GM19025 (cell line): ENCODE data around the gene RPS6KL1.

ENCODE experiments used
- ATAC-seq: cut with Tn5 transposase; IDR thresholded peaks from one replicate; pipeline ENCODE4 v1.9.1; 2021; ENCODE audit warnings: mild to moderate bottlenecking, low read depth, moderate library complexity; ENCODE audit not compliant: unreplicated experiment

RPS6KL1 gene

GRCh38 chr14:74893614-74894091 is 29.4 kb downstream of the RPS6KL1 start:
- no peak for ATAC-seq

GRCh38 chr14:74892745-74893144 is 30.3 kb downstream of the RPS6KL1 start:
- no peak for ATAC-seq

- no peak for ATAC-seq
Observed at GRCh38 chr14:74891870-74892269, 31.2 kb downstream of the RPS6KL1 start.

- ATAC-seq, result no peak
Observed at GRCh38 chr14:74890262-74890661, 32.8 kb downstream of the RPS6KL1 start.

GRCh38 chr14:74888164-74889158 is 34.6 kb downstream of the RPS6KL1 start:
- ATAC-seq, result no peak

GRCh38 chr14:74886001-74886400 is 37.1 kb downstream of the RPS6KL1 start:
- ATAC-seq, result no peak

GRCh38 chr14:74882103-74882920 is 40.7 kb downstream of the RPS6KL1 start:
- ATAC-seq, result peak; percentile 35

- ATAC-seq, result peak; percentile 93
Observed at GRCh38 chr14:74881431-74882102, 41.5 kb downstream of the RPS6KL1 start, which contains the start of gene DLST. Gene DLST (plus strand): TSS chr14:74881916. CDS start chr14:74881954, 38 bp downstream.

- ATAC-seq, result no peak
Observed at GRCh38 chr14:74879427-74880182, 43.5 kb downstream of the RPS6KL1 start.

- no peak for ATAC-seq
Observed at GRCh38 chr14:74875941-74876913, 46.8 kb downstream of the RPS6KL1 start, which contains the start of gene PROX2. Gene PROX2 (minus strand): TSS chr14:74876145. CDS start chr14:74863834, 12,311 bp downstream.

- ATAC-seq, result no peak
Observed at GRCh38 chr14:74875204-74875603, 47.9 kb downstream of the RPS6KL1 start.

GRCh38 chr14:74871819-74872218 is 51.2 kb downstream of the RPS6KL1 start:
- ATAC-seq, result no peak

- ATAC-seq, result no peak
Observed at GRCh38 chr14:74868739-74869138, 54.3 kb downstream of the RPS6KL1 start.

GRCh38 chr14:74867673-74868072 is 55.4 kb downstream of the RPS6KL1 start:
- ATAC-seq, result no peak

GRCh38 chr14:74866708-74867389 is 56.2 kb downstream of the RPS6KL1 start:
- no peak for ATAC-seq

GRCh38 chr14:74865156-74865555 is 57.9 kb downstream of the RPS6KL1 start:
- no peak for ATAC-seq

GRCh38 chr14:74864198-74864597 is 58.9 kb downstream of the RPS6KL1 start:
- no peak for ATAC-seq

- ATAC-seq, result no peak
Observed at GRCh38 chr14:74863274-74863673, 59.8 kb downstream of the RPS6KL1 start.
